Activated CD4-positive, alpha-beta T cell treated with anti-CD3 and anti-CD28 coated beads, Interleukin-2, amount 50 U/mL, for 16 hours (primary cell): ENCODE data around the gene B3GLCT.

Source experiments
- DNase-seq: peaks from one replicate; pipeline ENCODE4 v3.0.0-alpha.2; 2020

The B3GLCT gene

DNA sequence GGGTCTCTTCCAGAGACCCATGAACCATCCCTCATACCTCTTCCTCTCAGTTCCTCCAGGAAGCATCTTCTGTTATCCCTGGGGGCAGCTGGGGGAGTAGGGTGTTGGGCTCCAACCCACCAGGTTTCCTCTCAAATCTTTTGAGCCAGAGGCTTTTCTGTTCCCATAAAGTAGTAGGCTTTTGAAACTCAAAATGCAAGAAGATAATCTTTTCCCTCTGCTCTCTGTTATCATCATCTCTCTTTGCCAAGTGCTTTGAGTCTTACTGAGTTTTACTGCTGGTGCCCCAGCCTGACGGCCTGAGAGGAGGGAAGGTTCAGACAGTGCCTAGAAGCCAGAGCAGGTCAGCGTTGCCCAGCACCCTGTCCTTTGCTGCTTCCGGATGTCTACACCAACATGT is 157.2 kb downstream of the B3GLCT start:
- DNase-seq, result no peak

DNA sequence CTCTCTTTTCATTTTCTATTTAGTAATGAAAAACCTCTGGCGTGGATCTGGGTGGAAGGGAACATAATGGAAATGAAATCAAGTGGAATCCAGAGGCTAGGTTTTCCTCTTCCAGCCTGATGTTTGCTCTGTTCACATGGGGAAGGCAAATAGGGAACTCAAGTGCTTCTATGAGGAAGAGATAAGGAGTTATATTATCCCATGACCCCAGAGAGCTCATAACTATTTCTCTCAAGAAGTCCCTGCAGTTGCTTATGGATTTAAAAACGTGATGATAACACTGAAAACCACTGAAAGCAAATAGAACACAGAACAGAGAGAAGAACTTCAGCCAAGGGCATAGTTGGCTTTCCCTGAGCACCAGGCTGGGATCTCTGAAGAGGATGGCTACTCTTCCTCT is 157.8 kb downstream of the B3GLCT start:
- no peak for DNase-seq

DNA sequence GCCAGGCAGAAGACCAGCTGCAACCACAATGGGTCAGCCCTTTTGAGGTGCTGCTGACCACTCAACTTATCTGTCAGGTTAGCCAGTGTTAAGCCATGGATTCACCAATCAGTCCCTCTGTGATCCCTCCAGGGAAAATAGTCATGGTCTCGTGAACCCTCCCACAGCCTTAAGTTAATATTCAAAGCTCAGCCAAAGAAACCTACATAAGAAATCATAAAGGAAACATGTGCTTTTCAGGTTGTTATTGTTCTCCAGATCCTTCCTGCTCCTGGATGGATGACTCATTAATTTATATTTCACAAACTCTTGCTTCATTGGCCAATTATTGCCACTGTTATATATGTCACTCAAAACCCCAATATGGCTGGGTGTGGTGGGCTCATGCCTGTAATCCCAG is 161.9 kb downstream of the B3GLCT start:
- DNase-seq, result no peak

DNA sequence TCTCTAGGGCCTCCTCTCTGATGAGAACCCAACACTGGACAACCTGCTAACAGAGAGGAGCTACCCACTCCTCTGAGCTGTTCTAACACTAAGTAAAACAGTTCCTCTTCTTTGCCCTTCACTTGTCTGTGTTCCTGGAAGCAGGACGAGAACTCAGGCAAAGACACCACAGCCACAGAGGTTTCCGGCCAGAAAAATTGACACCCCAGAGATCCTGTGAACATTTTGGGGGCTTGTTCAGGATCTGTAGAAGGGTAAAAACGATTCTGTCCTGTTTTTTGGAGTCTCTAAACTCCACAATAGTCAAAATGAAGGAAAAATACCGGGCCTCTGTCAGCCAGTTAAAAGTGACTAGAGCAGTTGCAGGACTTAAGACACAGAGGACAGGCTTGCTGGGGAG is 165.9 kb downstream of the B3GLCT start:
- DNase-seq, result no peak

DNA sequence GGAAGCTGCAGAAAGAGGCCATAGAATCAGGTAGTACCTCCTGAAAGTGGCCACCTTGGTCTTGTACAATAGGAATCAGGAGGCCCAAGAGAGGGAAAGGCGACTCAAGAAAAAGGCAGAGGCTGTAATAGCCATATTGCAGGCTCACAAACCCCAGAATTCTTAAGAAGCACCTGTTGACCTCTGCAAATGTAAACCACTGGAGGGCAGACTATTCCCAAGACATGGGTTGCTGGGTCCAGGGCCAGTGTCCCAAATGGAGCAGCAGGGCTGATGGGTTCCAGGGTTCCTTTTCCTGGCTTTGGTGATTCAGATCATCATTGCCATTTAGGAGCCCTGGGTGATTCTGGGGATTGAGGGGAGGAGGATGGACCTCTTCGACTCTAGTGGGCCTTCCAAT is 167.6 kb downstream of the B3GLCT start:
- DNase-seq, result no peak

DNA sequence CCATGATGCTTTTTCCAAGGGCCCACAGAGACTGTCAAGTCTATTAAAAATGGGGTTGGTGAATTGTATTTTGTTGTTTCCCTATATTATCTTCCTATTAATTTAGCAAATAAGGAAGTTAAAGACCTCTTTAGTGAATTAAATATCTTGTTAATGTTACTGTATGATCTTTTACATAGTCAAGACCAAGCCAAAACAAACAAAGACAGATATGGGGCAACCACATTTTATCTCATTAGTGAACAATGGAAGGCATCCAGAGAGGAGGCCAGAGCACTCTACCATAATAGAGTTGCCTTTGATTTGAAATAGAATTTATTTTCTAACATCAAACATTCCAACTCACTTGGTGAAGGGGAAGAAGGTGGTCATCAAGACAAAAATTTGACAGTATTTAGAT is 169.4 kb downstream of the B3GLCT start:
- no peak for DNase-seq

DNA sequence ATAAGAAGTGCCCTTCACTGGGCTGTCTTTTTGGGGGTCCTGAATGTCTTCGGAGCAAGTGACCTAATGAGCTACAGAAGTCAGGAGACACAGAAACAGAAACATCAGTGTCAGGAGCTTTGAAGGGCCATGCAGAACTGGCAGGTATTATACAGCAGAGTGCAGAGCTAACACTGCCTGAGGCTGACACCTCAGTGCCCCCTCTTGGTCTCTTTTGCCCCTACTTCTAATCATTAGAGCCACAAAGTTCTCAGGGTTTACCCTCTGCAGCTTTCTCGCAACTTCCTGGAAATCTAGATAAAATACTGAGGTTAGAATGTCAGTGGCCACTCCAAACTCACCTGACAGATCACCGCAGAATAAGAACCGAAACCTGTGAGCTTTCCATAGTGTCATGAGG is 172.7 kb downstream of the B3GLCT start:
- no peak for DNase-seq

DNA sequence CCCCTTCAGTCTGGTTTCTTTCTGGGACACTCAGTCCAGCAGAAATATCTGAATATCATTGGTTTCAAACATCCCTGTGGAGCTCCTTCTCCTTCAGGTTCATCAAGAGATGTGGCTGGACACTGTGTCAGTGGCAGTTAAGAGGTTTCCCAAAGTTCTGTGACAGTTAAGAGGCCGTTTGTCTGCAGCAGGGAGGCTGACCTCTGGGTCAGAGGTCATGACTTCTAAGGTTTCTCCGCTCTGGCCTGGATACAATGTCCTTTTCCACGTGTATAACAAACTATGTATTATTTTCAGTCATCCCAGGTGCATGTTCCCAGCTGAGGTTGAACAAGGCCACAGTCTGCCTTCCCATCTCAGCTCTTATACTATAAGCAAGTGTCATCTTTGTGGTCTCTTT is 174.9 kb downstream of the B3GLCT start:
- no peak for DNase-seq

DNA sequence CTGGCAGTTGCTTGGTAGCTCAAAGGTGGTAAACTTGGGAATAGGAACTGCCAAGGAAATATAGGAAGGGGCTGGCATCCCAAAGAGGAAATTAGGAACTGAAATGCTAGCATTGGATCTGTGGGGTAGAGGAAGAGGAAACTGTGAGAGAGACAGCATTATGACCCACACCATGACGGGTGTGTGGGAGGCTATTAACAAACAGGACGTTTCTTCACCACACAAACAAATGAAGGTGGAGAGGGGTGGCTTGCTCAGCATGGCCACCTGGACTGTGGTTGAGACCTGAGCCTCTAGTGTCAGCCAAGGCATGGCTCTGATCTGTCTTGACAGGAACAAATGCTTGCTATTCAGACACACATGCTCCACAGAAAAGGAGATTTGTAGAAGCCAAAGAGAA is 178.2 kb downstream of the B3GLCT start:
- DNase-seq, result no peak

DNA sequence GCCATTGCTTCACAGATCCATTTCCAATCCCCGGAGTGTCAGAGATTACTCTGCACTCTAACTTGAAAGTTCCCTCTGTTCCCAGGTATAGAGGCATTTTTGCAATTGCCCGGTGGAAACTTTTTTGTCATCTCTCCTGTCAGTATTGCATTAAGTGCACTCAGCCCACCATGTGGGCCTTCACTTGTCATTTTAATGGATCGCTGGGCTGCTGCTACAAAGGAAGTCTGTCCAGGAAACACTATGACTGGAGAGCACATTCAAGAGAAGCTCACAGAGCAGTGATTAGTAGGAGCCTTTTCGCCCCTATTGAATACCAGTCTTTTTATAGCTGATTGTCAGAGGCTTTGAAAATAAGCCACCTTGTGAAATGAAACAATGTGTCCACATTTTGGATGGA is 180.9 kb downstream of the B3GLCT start:
- DNase-seq, result no peak
